HFF-Myc (cell line): ENCODE measurements around the gene TMEM35B.

Source experiments
- DNase-seq: peaks from one replicate; pipeline ENCODE4 v3.0.0-alpha.2; 2011; ENCODE audit warnings: low read depth; ENCODE audit errors: extremely low read depth
- H3K4me3 ChIP-seq: replicated peaks from 2 replicates; pipeline ENCODE4 v1.5.1; 2011; ENCODE audit warnings: low read depth, mild to moderate bottlenecking, control low read depth, low read length
- CTCF ChIP-seq: IDR thresholded peaks from 2 replicates; pipeline ENCODE4 v1.5.1; 2012; ENCODE audit warnings: mild to moderate bottlenecking, low read depth, low read length, control low read depth; ENCODE audit errors: missing control alignments

TMEM35B gene

GRCh38 chr1:35016406-35016805 lies 31.3 kb upstream of the TMEM35B start:
- TF ChIP-seq CTCF = no peak
- H3K4me3 ChIP-seq = no peak overlapping the region
- no peak for DNase-seq

GRCh38 chr1:35014486-35014885 lies 29.3 kb upstream of the TMEM35B start:
- no peak for DNase-seq
- no peak for TF ChIP-seq CTCF
- H3K4me3 ChIP-seq = no peak overlapping the region

GRCh38 chr1:35005711-35006110 lies 20.6 kb upstream of the TMEM35B start:
- no peak for DNase-seq
- H3K4me3 ChIP-seq = no peak overlapping the region
- TF ChIP-seq CTCF = no peak

GRCh38 chr1:35001743-35002142 lies 16.6 kb upstream of the TMEM35B start:
- TF ChIP-seq CTCF = no peak
- no peak overlapping the region for H3K4me3 ChIP-seq
- no peak for DNase-seq

GRCh38 chr1:34994878-34995277 lies 9.7 kb upstream of the TMEM35B start:
- DNase-seq = no peak
- TF ChIP-seq CTCF = no peak
- no peak overlapping the region for H3K4me3 ChIP-seq

- no peak for DNase-seq
- no peak for TF ChIP-seq CTCF
- H3K4me3 ChIP-seq = no peak overlapping the region
Observed at GRCh38 chr1:34988581-34988980, 3.4 kb upstream of the TMEM35B start.

GRCh38 chr1:34988147-34988546 lies 3.0 kb upstream of the TMEM35B start:
- no peak overlapping the region for H3K4me3 ChIP-seq
- DNase-seq = no peak
- no peak for TF ChIP-seq CTCF
